HG03097 (cell line): ENCODE results near the gene PMPCA.

Experiments used
- ATAC-seq: cut with Tn5 transposase; IDR thresholded peaks from one replicate; pipeline ENCODE4 v1.9.1; 2021; ENCODE audit not compliant: unreplicated experiment, low FRiP score

The PMPCA gene

DNA sequence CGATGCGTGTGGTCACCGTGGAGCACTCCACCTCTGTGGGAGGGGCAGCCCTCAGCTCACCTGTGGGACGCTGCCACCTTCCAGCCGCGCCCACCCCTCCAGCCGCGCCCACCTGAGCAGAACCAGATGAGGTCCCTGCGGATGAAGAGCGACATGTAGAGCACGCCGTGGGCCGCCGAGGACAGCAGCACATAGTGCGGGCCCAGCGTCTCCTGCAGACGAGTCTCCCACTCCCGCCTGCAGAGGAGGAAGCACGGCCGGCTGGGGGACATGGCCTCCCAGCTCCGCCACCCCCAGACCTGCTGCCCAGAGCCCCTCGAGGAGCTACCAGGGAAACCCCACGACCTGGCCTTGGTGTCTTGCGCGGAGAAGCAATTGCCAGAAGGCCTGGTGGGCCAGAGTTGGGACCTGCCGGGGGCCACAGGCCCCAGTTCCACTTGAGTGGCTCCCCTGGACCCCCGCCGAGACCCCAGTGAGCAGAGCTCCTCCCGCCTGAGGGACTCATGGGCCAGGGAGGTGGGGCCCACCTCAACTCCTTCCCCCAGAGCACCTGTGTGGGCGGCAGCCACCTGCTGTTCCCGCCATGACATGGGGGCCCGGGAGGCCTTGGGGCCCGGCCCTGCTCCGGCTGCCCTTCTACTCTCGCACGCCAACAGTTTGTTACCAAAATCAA lies 22.7 kb downstream of the PMPCA start:
- no peak for ATAC-seq

DNA sequence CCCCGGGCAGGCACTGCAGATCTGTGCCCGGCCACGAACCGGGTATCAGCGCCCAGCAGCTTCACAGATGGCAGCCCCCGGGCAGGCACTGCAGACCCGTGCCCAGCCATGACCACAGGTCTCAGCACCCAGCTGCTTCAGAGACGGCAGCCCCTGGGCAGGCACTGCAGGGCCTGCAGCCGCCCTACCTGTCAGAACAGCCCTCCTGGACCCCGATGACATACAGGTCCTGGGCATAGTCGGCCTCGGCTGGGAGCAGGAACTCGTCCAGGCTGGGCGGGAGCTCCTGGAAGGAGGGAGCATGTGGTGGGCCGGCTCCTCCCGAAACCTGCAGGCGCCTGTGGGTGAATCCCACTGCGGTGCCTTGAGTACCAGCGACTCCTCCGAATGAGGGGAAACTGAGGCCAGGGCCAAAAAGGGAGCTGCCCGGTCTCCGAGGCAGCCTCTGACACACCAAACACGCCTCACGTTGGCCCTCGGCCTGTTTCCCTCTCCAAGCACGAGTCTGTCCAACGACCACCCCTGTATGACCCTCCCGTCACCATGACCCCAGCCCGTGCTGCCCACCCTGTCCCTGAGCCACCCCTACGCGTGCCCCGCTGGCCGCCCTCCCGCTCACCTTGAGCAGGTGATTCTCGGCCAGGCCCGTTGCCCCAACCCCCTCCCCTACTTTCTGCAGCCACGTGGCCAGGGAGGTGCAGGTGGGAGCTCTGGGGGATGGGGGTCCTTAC lies 23.6 kb downstream of the PMPCA start:
- ATAC-seq = no peak

DNA sequence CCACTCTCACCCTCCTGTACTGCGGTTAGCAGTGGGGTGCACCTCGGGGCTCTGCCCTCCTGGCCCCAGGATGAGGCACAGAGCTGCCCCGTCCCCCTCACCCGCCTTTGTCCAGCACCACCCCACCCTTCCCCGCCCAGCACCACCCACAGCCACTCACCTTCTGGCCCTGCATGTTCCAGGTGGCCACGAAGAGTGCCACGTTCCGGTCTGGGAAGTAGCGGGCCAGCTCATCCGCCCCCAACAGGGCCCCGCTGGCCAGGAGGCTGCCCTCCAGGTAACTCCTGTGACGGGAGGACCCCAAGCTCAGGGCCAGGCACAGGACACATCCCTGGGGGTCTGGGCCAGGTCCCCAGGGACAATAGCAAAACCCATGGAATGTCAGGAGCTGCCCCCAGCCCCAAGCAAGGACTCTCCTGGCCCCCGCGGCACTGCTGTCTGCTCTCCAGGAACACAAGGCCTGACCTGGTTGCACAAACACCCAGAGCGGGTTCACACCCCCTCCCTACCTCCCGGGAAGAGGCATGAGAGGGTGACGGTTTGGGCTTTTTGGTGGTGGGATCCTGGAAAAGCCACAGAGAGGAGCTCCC lies 24.2 kb downstream of the PMPCA start:
- ATAC-seq = no peak

GRCh38 chr9:136436055-136436634 lies 25.7 kb downstream of the PMPCA start:
- no peak for ATAC-seq

DNA sequence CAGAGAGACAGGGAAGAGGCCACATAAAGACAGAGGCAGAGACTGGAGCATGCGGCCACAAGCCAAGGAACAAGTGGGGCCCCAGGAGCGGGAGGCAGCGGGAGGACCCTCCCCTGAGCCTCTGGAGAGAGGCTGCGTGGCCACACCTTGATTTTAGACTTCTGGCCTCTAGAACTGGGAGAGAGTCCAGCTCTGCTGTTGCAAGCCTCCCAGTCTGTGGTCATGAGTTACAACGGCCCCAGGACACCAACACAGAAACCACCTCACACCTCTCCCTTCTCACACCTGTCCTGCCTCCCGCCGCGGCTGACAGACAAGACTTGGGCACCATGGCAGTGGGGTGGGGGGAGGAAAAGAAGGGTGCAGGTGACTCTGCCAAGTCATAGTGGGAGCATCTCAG lies 27.0 kb downstream of the PMPCA start:
- ATAC-seq = no peak

- ATAC-seq = no peak
Measured at GRCh38 chr9:136437839-136438547, 27.5 kb downstream of the PMPCA start.

DNA sequence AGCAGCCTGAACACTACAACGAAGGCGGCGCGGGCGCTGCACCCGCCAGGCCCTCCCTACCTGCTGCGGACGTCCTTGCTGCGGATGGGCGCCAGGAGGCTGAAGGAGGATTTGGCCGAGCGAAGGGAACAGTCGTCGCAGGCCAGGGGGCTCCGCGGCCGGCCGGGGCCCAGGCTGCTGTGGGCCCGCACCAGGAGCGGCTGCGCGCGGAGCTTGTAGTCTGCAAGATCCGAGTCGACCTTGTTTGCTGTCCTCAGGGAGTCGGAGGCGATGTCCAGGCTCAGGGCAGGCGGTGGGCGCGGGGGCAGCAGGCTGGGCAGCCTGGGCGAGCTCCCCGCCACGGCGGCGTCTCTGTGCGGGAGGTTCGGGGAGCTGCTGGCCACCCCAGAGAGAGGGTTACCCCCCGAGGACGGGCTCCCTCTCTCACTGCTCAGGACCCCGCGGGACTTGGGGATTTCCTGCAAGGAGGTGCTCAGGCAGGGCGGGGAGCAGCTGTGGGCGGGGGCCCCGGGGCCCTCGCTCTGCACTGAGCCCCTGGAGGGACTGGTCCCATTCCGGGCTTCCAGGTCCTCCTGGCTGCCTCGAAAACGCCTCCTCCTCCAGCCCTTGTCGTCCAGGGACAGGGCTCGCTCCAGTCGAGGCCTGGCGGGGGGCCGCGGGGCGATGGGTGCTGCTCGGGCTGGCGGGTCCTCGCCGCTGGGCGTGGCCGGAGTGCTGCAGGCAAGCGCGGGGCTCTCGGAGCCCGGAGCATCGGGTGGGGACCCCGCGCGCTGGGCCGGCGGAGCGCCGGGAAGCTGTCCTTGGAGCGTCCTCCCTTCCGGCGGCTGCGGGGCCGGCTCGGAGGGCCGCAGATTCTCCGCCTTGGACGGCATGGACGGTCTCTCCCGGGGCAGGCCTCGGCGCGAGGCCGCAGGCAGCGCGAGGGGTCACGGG lies 28.4 kb downstream of the PMPCA start:
- peak; percentile 39 for ATAC-seq

DNA sequence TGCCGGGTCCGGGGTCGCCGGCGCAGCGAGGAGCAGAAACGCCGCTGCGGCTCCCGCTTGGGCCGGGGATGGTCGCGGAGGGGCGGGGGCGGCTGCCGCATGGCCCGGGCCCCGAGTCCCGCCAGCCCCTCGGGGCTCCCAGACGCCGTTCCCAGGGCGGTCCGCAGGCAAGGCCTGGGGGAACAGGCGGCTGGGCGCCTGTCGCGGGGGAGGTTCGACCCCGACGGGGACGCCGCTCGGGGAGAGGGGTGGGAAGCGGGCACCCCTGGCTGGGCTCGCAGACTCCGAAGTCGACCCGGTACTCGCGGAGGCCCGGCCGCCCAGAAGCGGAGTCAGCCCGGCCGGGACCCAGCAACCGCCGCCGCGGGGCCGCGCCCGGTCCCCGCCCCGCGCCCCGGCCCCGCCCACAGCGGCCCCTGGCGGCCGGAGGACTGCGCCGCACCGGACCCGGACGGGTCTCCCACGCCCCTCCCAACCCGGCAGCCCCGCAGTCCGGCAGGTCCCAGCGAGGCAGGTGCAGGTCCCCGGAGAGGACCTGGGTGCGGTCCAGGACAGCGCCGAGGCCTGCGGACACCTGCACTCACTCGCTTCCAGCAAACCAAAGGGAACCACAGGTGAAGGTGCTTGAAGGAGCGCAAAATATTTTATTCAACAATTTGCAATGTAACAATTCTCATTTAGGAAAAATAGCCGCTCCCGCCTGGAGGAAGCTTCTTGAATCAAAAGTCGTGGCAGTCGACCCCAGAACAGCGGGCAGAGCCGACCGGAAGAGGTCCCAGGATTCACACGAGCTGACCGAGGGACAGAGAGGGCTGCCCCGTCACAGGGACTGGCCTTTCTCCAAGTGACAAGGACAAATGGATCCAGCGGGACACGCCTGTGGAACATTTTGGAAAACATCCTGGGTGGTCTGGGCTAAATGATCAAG lies 29.3 kb downstream of the PMPCA start, which contains the start of gene INPP5E:
TSS of gene INPP5E (minus strand) at position 365 of the 928 bp plus-strand sequence. CDS start 426 bp downstream, outside the sequence.
- peak; percentile 53 for ATAC-seq

DNA sequence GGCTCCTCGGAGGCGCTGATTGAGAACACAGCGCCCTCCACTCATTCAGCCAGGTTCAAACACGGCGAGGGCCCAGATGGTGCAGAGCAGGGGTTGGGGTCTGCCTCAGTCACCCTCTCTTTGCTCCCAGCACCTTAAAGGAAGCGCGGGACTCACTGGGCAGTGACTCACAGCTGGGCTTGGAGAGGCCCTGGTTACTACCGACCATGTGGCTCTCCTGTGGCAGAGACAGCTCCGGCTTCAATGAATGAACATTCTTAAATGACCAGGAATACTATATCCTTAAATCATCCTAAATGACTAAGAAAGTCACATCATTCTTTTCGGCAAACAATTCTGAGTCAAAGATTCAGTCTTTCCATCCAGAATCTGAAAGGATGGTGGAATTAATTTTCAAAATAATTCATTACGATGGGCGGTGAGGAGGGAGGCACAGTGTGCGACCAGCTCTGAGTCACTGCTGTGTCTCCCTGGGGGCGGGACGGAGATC lies 30.8 kb downstream of the PMPCA start:
- ATAC-seq = no peak

- ATAC-seq = no peak
Measured at GRCh38 chr9:136441681-136442245, 31.3 kb downstream of the PMPCA start.

- no peak for ATAC-seq
Measured at GRCh38 chr9:136442265-136442664, 31.8 kb downstream of the PMPCA start.

- no peak for ATAC-seq
Measured at GRCh38 chr9:136443087-136443486, 32.6 kb downstream of the PMPCA start.

DNA sequence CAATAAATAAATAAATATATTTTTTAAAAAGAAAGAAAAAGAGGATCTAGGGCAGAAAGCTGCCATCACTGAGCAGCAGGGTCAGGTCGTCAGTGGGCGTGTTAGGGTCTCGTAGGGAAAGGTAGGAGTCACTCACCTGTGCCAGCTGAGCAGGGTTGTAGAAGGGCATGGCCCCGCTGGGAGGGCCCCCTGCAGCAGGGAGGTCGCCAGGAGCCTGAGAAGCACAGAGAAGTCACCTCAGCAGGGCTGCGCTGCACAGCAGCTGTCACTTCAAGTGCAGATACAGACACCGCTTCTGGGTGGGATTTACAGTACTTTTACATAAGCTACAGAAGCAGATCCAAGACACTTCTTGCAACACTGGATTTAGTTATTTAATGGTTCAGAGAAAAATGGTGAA lies 33.2 kb downstream of the PMPCA start:
- no peak for ATAC-seq

DNA sequence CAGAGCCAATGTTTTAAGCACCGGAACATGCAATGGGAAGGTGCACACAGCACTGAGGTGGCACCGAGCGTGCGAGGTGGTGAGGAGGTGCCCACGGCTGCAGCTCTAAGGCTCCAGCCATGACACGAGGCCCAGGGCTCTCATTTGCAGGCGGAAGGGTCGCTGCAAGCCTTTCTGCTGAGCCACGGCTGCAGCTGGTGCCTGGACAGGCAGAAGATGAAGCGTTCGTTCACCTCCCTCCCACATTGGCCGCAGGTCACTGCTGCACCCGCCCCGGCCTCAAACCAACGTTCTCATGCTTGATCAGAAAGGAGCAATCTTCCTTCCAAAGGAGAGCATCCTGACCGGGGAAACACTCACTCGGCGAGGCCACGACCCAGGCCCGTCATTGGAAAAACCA lies 33.6 kb downstream of the PMPCA start:
- ATAC-seq = no peak

DNA sequence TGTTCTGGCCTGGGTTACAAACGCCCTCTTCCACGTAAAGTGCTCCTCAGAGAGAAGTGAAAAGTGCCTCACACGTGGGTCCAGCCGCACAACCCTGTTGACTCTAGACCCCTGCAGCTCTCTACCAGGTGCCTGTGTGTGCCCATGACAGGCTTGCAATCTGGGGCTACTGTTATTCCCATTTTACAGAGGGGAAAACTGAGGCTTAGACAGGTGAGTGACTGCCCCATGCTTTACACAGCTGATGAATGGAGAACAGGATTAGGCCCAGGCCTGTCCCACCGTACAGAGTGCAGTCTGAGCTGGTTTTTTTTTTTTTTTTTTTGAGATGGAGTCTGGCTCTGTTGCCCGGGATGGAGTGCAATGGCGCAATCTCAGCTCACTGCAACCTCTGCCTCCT lies 35.3 kb downstream of the PMPCA start:
- ATAC-seq = no peak

DNA sequence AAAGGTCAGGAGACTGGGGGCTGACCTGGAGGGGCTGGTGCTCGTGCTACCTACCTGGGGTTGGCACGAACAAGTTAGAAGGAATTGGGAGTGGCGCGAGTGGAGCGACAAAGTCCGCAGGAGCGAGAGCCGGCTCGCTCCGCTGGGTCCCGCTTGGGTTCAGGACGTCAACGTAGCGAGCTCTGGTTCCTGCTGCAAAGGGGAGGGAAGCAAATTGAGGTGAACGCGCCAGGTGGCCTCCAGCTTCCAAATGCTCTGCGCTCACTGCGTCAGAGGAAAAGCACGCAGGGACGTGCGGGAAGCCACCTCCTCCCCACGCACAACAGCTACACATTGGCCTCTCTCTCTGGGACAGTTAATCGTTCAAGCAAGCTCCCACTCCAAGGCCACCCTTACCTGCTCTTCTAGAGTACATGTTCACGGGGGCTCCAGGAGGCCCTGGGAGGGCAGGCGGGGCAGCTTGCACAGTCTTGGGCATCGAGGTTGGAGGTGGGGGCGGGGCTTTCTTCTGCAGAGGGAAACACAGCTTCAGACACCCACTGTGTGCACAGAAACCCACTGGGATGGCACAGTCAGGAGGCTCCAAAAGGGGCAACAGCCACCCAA lies 36.8 kb downstream of the PMPCA start:
- ATAC-seq = no peak

- no peak for ATAC-seq
Measured at GRCh38 chr9:136448655-136449054, 38.2 kb downstream of the PMPCA start.
